H9 (cell line): ENCODE data around the gene ARIH1. TPM values are rescaled to one million over a fixed set of nuclear protein-coding genes. Genes with fewer than 3 reads are reported as not detected.

ENCODE experiments used
- DNase-seq: peaks from one replicate; pipeline ENCODE4 v3.0.0-alpha.2; 2017
- H2AFZ ChIP-seq: one replicate; pipeline ENCODE4 v1.6.1; 2013; ENCODE audit warnings: mild to moderate bottlenecking, low read length, control low read depth, moderate library complexity
- H2AK5ac ChIP-seq: 2 replicates; pipeline ENCODE4 v1.6.1; 2013; ENCODE audit warnings: low read length, control low read depth, mixed read lengths; ENCODE audit not compliant: insufficient read length
- H2BK120ac ChIP-seq: one replicate; pipeline ENCODE4 v1.6.1; 2013; ENCODE audit warnings: low read depth, mild to moderate bottlenecking, low read length, control low read depth, inconsistent platforms; ENCODE audit not compliant: poor library complexity, severe bottlenecking
- H2BK12ac ChIP-seq: 2 replicates; pipeline ENCODE4 v1.6.1; 2013; ENCODE audit warnings: low read length, control low read depth, mixed read lengths, low read depth; ENCODE audit not compliant: insufficient read length
- H2BK15ac ChIP-seq: 2 replicates; pipeline ENCODE4 v1.6.1; 2013; ENCODE audit warnings: low read depth, low read length, control low read depth
- H2BK20ac ChIP-seq: one replicate; pipeline ENCODE4 v1.6.1; 2013; ENCODE audit warnings: low read depth, mild to moderate bottlenecking, low read length, control low read depth, inconsistent platforms; ENCODE audit not compliant: poor library complexity, severe bottlenecking
- H2BK5ac ChIP-seq: 2 replicates; pipeline ENCODE4 v1.6.1; 2013; ENCODE audit warnings: low read length, control low read depth, mixed read lengths; ENCODE audit not compliant: insufficient read length
- H3K14ac ChIP-seq: 2 replicates; pipeline ENCODE4 v1.6.1; 2013; ENCODE audit warnings: low read length, control low read depth; ENCODE audit not compliant: insufficient read depth
- H3K18ac ChIP-seq: 2 replicates; pipeline ENCODE4 v1.6.1; 2013; ENCODE audit warnings: low read depth, mild to moderate bottlenecking, mixed read lengths, low read length, control low read depth; ENCODE audit not compliant: insufficient read length
- H3K23ac ChIP-seq: 2 replicates; pipeline ENCODE4 v1.6.1; 2013; ENCODE audit warnings: low read length, control low read depth, mixed read lengths, low read depth; ENCODE audit not compliant: insufficient read length
- H3K23me2 ChIP-seq: 2 replicates; pipeline ENCODE4 v1.6.1; 2013; ENCODE audit warnings: low read depth, mild to moderate bottlenecking, mixed read lengths, low read length, control low read depth; ENCODE audit not compliant: insufficient read length, poor library complexity, severe bottlenecking
- H3K27ac ChIP-seq: 2 replicates; pipeline ENCODE4 v1.5.1; 2013; ENCODE audit warnings: low read length, control low read depth, mixed read lengths, low read depth; ENCODE audit not compliant: insufficient read length
- H3K27me3 ChIP-seq: 2 replicates; pipeline ENCODE4 v1.6.1; 2013; ENCODE audit warnings: low read length, control low read depth, inconsistent platforms; ENCODE audit not compliant: insufficient read depth
- H3K4ac ChIP-seq: 2 replicates; pipeline ENCODE4 v1.6.1; 2013; ENCODE audit warnings: low read depth, mild to moderate bottlenecking, control low read depth, inconsistent platforms, low read length, moderate library complexity
- H3K4me1 ChIP-seq: 2 replicates; pipeline ENCODE4 v1.6.1; 2013; ENCODE audit warnings: low read length, control low read depth, inconsistent platforms; ENCODE audit not compliant: insufficient read depth
- H3K4me2 ChIP-seq: 2 replicates; pipeline ENCODE4 v1.6.1; 2013; ENCODE audit warnings: low read length, control low read depth, mixed read lengths; ENCODE audit not compliant: insufficient read length, insufficient read depth
- H3K56ac ChIP-seq: 2 replicates; pipeline ENCODE4 v1.6.1; 2013; ENCODE audit warnings: low read depth, mild to moderate bottlenecking, mixed read lengths, low read length, control low read depth; ENCODE audit not compliant: insufficient read length
- H3K79me1 ChIP-seq: 2 replicates; pipeline ENCODE4 v1.6.1; 2013; ENCODE audit warnings: low read depth, mild to moderate bottlenecking, moderate library complexity, low read length, control low read depth, inconsistent platforms; ENCODE audit not compliant: insufficient read depth, poor library complexity, severe bottlenecking
- H3K79me2 ChIP-seq: 2 replicates; pipeline ENCODE4 v1.6.1; 2013; ENCODE audit warnings: low read length, control low read depth, inconsistent platforms; ENCODE audit not compliant: insufficient read depth
- H3K9ac ChIP-seq: 2 replicates; pipeline ENCODE4 v1.6.1; 2013; ENCODE audit warnings: low read length, control low read depth, mixed read lengths; ENCODE audit not compliant: insufficient read length; ENCODE audit errors: extremely low read depth
- H3K9me3 ChIP-seq: one replicate; pipeline ENCODE4 v1.6.1; 2013; ENCODE audit warnings: low read depth, low read length, inconsistent platforms; ENCODE audit not compliant: control insufficient read depth
- H3T11ph ChIP-seq: one replicate; pipeline ENCODE4 v1.6.1; 2013; ENCODE audit warnings: mild to moderate bottlenecking, low read length, control low read depth, inconsistent platforms
- H4K20me1 ChIP-seq: one replicate; pipeline ENCODE4 v1.6.1; 2013; ENCODE audit not compliant: control insufficient read depth, insufficient read length, insufficient read depth
- H4K5ac ChIP-seq: 2 replicates; pipeline ENCODE4 v1.6.1; 2013; ENCODE audit warnings: low read depth, mild to moderate bottlenecking, mixed read lengths, low read length, control low read depth; ENCODE audit not compliant: insufficient read length
- H4K8ac ChIP-seq: replicated peaks from 2 replicates; pipeline ENCODE4 v1.6.1; 2013; ENCODE audit warnings: low read length, control low read depth, mixed read lengths, low read depth; ENCODE audit not compliant: insufficient read length
- H4K91ac ChIP-seq: 2 replicates; pipeline ENCODE4 v1.6.1; 2013; ENCODE audit warnings: low read depth, mild to moderate bottlenecking, moderate library complexity, mixed read lengths, low read length, control low read depth; ENCODE audit not compliant: insufficient read length
- H3K27ac Mint-ChIP-seq, 3 experiments: 2 replicates in 2 of 3; 3 replicates in 1 of 3; pipeline ENCODE4 v1.8.0; 2020 to 2021; ENCODE audit warnings: mixed read lengths in 3 of 3, mild to moderate bottlenecking in 1 of 3, moderate library complexity in 1 of 3
- H3K27me3 Mint-ChIP-seq: 2 replicates; pipeline ENCODE4 v1.8.0; 2021; ENCODE audit warnings: low read depth, mild to moderate bottlenecking, moderate library complexity, mixed read lengths
- H3K36me3 Mint-ChIP-seq, 3 experiments: 2 replicates in 2 of 3; 3 replicates in 1 of 3; pipeline ENCODE4 v1.8.0; 2020 to 2021; ENCODE audit warnings: low read depth in 3 of 3, mixed read lengths in 3 of 3; ENCODE audit not compliant: insufficient read depth in 1 of 3
- H3K4me1 Mint-ChIP-seq, 2 experiments: 2 replicates each; pipeline ENCODE4 v1.8.0; 2020; ENCODE audit warnings: mixed read lengths in 2 of 2
- H3K4me3 Mint-ChIP-seq, 2 experiments: 2 replicates in 1 of 2; 3 replicates in 1 of 2; pipeline ENCODE4 v1.8.0; 2020 to 2021; ENCODE audit warnings: mild to moderate bottlenecking in 2 of 2, mixed read lengths in 2 of 2, moderate library complexity in 1 of 2
- H3K9me3 Mint-ChIP-seq, 2 experiments: 2 replicates in 1 of 2; 3 replicates in 1 of 2; pipeline ENCODE4 v1.8.0; 2020; ENCODE audit warnings: mild to moderate bottlenecking in 2 of 2, mixed read lengths in 2 of 2, moderate library complexity in 1 of 2
- CTCF ChIP-seq: fragments of 200-600 bp; sonication (generic); conservative IDR thresholded peaks from 3 replicates; pipeline ENCODE4 v1.8.0; 2021; ENCODE audit warnings: antibody characterized with exemption, mild to moderate bottlenecking
- WGBS: extraction: QIAGEN DNeasy Blood & Tissue Kit; methylation state at CpG from one replicate; pipeline ENCODE4 v1.1.7; 2013; ENCODE audit warnings: missing lambda C conversion rate, low lambda C conversion rate, mixed read lengths; ENCODE audit not compliant: insufficient read length; ENCODE audit errors: extremely low coverage; 5-methylcytosine and 5-hydroxymethylcytosine counted together
- total RNA-seq: library from RNA; stranded (reverse); gene quantifications from 2 replicates; pipeline ENCODE4 v1.2.1, GENCODE V29; 2021

ARIH1 gene
- total RNA-seq, 1 experiment from 2014 or later = 158 TPM

GRCh38 chr15:72511536-72511935, 37.4 kb downstream of the ARIH1 start:
- Histone ChIP-seq H2AK5ac (no peak overlapping the region), H2BK120ac (no peak overlapping the region), H3K79me1 (peaks cover 3% of the 10 kb centered on the region), H4K91ac (no peak overlapping the region), H3T11ph (no peak overlapping the region), H2BK15ac (no peak overlapping the region), H3K4me1 (no peaks in the 10 kb centered on the region; the same call in 1 of the 2 replicates), H2BK12ac (no peak overlapping the region), H3K9ac (no peak overlapping the region), H4K20me1 (no peaks in the 10 kb centered on the region), H4K8ac (no peak overlapping the region), H3K23me2 (no peaks in the 10 kb centered on the region), H3K14ac (no peak overlapping the region), H2BK20ac (no peak overlapping the region), H3K27me3 (no peaks in the 10 kb centered on the region), H3K27ac (no peak overlapping the region), H3K9me3 (no peaks in the 10 kb centered on the region), H4K5ac (no peak overlapping the region), H3K4ac (no peak overlapping the region), H2BK5ac (no peak overlapping the region), H3K23ac (no peak overlapping the region), H3K56ac (no peak overlapping the region), H3K18ac (no peak overlapping the region), H3K4me2 (no peak overlapping the region), H2AFZ (no peak overlapping the region), H3K79me2 (peaks cover 26% of the 10 kb centered on the region; the same call in 1 of the 2 replicates)
- no peak for TF ChIP-seq CTCF
- H3K4me3 Mint-ChIP-seq = no peak overlapping the region
- H3K27me3 Mint-ChIP-seq = no peaks in the 10 kb centered on the region
- DNase-seq = no peak
- peaks cover 0 to 13% (median 2%) of the 10 kb centered on the region in 3 experiments; a peak in 5 of 7 replicates for H3K36me3 Mint-ChIP-seq
- H3K4me1 Mint-ChIP-seq = peaks cover 10 to 11% of the 10 kb centered on the region in 2 experiments; a peak in 1 of 4 replicates
- H3K27ac Mint-ChIP-seq = no peak overlapping the region
- no CpG with 5 or more reads among the region's 4 CpGs for WGBS
- H3K9me3 Mint-ChIP-seq = no peaks in the 10 kb centered on the region
